ENCODE results near the gene UBA3.

UBA3 gene

GRCh38 chr3:69091389-69092029 is 11.3 kb upstream of the UBA3 start:
- Mint-ChIP-seq H3K4me3 (peak overlapping the region; percentile 93), H3K27ac (peak overlapping the region; percentile 94), H3K9me3 (no peaks in the 10 kb centered on the region), H3K4me1 (ENCODE audit: low read depth) (peaks cover 69% of the 10 kb centered on the region), H3K36me3 (ENCODE audit: low read depth) (peaks cover 64% of the 10 kb centered on the region), H3K27me3 (ENCODE audit: low read depth) (no peaks in the 10 kb centered on the region)
- DNase-seq (ENCODE audit: low spot score), result no peak

- Mint-ChIP-seq H3K27ac (peak overlapping the region; percentile 69), H3K4me1 (ENCODE audit: low read depth) (peaks cover 58% of the 10 kb centered on the region), H3K9me3 (no peaks in the 10 kb centered on the region), H3K36me3 (ENCODE audit: low read depth) (peaks cover 68% of the 10 kb centered on the region), H3K27me3 (ENCODE audit: low read depth) (no peaks in the 10 kb centered on the region), H3K4me3 (peak overlapping the region; percentile 90)
- no peak for DNase-seq (ENCODE audit: low spot score)
These were observed 9.9 kb upstream of the UBA3 start for GRCh38 chr3:69090021-69090420.

- Mint-ChIP-seq H3K27me3 (ENCODE audit: low read depth) (no peaks in the 10 kb centered on the region), H3K4me3 (peak overlapping the region; percentile 90), H3K36me3 (ENCODE audit: low read depth) (peaks cover 54% of the 10 kb centered on the region), H3K4me1 (ENCODE audit: low read depth) (peaks cover 55% of the 10 kb centered on the region), H3K9me3 (no peaks in the 10 kb centered on the region), H3K27ac (peak overlapping the region; percentile 85)
- no peak for DNase-seq (ENCODE audit: low spot score)
These were observed 7.9 kb upstream of the UBA3 start for GRCh38 chr3:69088063-69088462.

GRCh38 chr3:69087030-69087791 is 7.0 kb upstream of the UBA3 start:
- peaks cover 56% of the 10 kb centered on the region for H3K4me1 Mint-ChIP-seq (ENCODE audit: low read depth)
- no peaks in the 10 kb centered on the region for H3K9me3 Mint-ChIP-seq
- DNase-seq (ENCODE audit: low spot score), result no peak
- no peaks in the 10 kb centered on the region for H3K27me3 Mint-ChIP-seq (ENCODE audit: low read depth)
- peak overlapping the region; percentile 72 for H3K27ac Mint-ChIP-seq
- H3K36me3 Mint-ChIP-seq (ENCODE audit: low read depth), result peaks cover 50% of the 10 kb centered on the region
- peak overlapping the region; percentile 90 for H3K4me3 Mint-ChIP-seq

GRCh38 chr3:69085833-69086722 is 5.9 kb upstream of the UBA3 start:
- H3K27ac Mint-ChIP-seq, result peak overlapping the region; percentile 96
- peaks cover 43% of the 10 kb centered on the region for H3K36me3 Mint-ChIP-seq (ENCODE audit: low read depth)
- DNase-seq (ENCODE audit: low spot score), result peak; percentile 61
- peaks cover 58% of the 10 kb centered on the region for H3K4me1 Mint-ChIP-seq (ENCODE audit: low read depth)
- peak overlapping the region; percentile 96 for H3K4me3 Mint-ChIP-seq
- H3K27me3 Mint-ChIP-seq (ENCODE audit: low read depth), result no peaks in the 10 kb centered on the region
- H3K9me3 Mint-ChIP-seq, result no peaks in the 10 kb centered on the region

- H3K27me3 Mint-ChIP-seq (ENCODE audit: low read depth), result no peaks in the 10 kb centered on the region
- H3K27ac Mint-ChIP-seq, result peak overlapping the region; percentile 96
- H3K4me3 Mint-ChIP-seq, result peak overlapping the region; percentile 96
- peaks cover 37% of the 10 kb centered on the region for H3K36me3 Mint-ChIP-seq (ENCODE audit: low read depth)
- no peak for DNase-seq (ENCODE audit: low spot score)
- H3K9me3 Mint-ChIP-seq, result no peaks in the 10 kb centered on the region
- peaks cover 59% of the 10 kb centered on the region for H3K4me1 Mint-ChIP-seq (ENCODE audit: low read depth)
These were observed 5.1 kb upstream of the UBA3 start for GRCh38 chr3:69085168-69085832.

- Mint-ChIP-seq H3K4me1 (ENCODE audit: low read depth) (peaks cover 53% of the 10 kb centered on the region), H3K36me3 (ENCODE audit: low read depth) (peaks cover 29% of the 10 kb centered on the region), H3K27ac (peak within 1 kb of the TSS; percentile 96), H3K27me3 (ENCODE audit: low read depth) (no peaks in the 10 kb centered on the region), H3K9me3 (no peaks in the 10 kb centered on the region), H3K4me3 (peak within 1 kb of the TSS; percentile 96)
- peak; percentile 92 for DNase-seq (ENCODE audit: low spot score)
These were observed 4.4 kb upstream of the UBA3 start, which contains the start of gene ARL6IP5 for GRCh38 chr3:69084326-69085167. Gene ARL6IP5, plus strand, starts transcription at chr3:69084937. Its CDS starts 111 bp downstream, at chr3:69085048.

- H3K36me3 Mint-ChIP-seq (ENCODE audit: low read depth), result peaks cover 27% of the 10 kb centered on the region
- H3K27ac Mint-ChIP-seq, result peak overlapping the region; percentile 96
- H3K9me3 Mint-ChIP-seq, result no peaks in the 10 kb centered on the region
- DNase-seq (ENCODE audit: low spot score), result peak; percentile 86
- no peaks in the 10 kb centered on the region for H3K27me3 Mint-ChIP-seq (ENCODE audit: low read depth)
- peaks cover 55% of the 10 kb centered on the region for H3K4me1 Mint-ChIP-seq (ENCODE audit: low read depth)
- H3K4me3 Mint-ChIP-seq, result peak overlapping the region; percentile 96
These were observed 2.6 kb upstream of the UBA3 start for GRCh38 chr3:69082805-69083204.

- H3K27ac Mint-ChIP-seq, result peak overlapping the region; percentile 96
- no peak for DNase-seq (ENCODE audit: low spot score)
- H3K36me3 Mint-ChIP-seq (ENCODE audit: low read depth), result peaks cover 28% of the 10 kb centered on the region
- no peaks in the 10 kb centered on the region for H3K9me3 Mint-ChIP-seq
- H3K4me3 Mint-ChIP-seq, result peak overlapping the region; percentile 96
- H3K27me3 Mint-ChIP-seq (ENCODE audit: low read depth), result no peaks in the 10 kb centered on the region
- H3K4me1 Mint-ChIP-seq (ENCODE audit: low read depth), result peaks cover 57% of the 10 kb centered on the region
These were observed 2.2 kb upstream of the UBA3 start for GRCh38 chr3:69082361-69082760.

- peaks cover 29% of the 10 kb centered on the region for H3K36me3 Mint-ChIP-seq (ENCODE audit: low read depth)
- H3K4me3 Mint-ChIP-seq, result peak overlapping the region; percentile 96
- peak; percentile 62 for DNase-seq (ENCODE audit: low spot score)
- peaks cover 60% of the 10 kb centered on the region for H3K4me1 Mint-ChIP-seq (ENCODE audit: low read depth)
- no peaks in the 10 kb centered on the region for H3K27me3 Mint-ChIP-seq (ENCODE audit: low read depth)
- H3K9me3 Mint-ChIP-seq, result no peaks in the 10 kb centered on the region
- H3K27ac Mint-ChIP-seq, result peak overlapping the region; percentile 96
These were observed 1.6 kb upstream of the UBA3 start for GRCh38 chr3:69081583-69082262.

- peak overlapping the region; percentile 96 for H3K4me3 Mint-ChIP-seq
- peaks cover 60% of the 10 kb centered on the region for H3K4me1 Mint-ChIP-seq (ENCODE audit: low read depth)
- H3K9me3 Mint-ChIP-seq, result no peaks in the 10 kb centered on the region
- no peak for DNase-seq (ENCODE audit: low spot score)
- no peaks in the 10 kb centered on the region for H3K27me3 Mint-ChIP-seq (ENCODE audit: low read depth)
- peaks cover 16% of the 10 kb centered on the region for H3K36me3 Mint-ChIP-seq (ENCODE audit: low read depth)
- H3K27ac Mint-ChIP-seq, result peak overlapping the region; percentile 88
These were observed 651 bp downstream of the UBA3 start for GRCh38 chr3:69079269-69080159.
